GM19035 (cell line): Measurements from ENCODE around the gene OAS3.

ENCODE experiments used
- ATAC-seq: cut with Tn5 transposase; IDR thresholded peaks from one replicate; pipeline ENCODE4 v1.9.1; 2021; ENCODE audit not compliant: unreplicated experiment

Gene OAS3

DNA sequence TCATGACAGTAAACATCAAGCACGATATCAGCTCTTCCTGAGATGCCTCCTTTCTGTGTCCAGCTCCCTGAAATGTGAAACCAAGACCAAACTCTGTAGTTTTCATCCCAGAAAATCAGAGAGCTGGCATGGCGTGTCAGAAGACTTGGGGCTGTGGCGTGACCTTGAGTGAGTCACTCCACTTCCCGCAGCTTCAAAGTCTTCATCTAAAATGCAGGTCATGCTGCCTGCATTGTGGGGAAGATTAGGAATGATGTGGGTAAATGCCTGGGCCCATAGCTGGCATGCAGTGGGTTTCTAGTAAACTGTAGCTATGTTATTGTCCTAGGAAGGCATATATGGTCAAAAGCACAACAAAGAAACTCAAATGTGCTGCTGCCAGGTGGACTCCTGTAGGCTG, 68.9 kb downstream of the OAS3 start:
- ATAC-seq = no peak

DNA sequence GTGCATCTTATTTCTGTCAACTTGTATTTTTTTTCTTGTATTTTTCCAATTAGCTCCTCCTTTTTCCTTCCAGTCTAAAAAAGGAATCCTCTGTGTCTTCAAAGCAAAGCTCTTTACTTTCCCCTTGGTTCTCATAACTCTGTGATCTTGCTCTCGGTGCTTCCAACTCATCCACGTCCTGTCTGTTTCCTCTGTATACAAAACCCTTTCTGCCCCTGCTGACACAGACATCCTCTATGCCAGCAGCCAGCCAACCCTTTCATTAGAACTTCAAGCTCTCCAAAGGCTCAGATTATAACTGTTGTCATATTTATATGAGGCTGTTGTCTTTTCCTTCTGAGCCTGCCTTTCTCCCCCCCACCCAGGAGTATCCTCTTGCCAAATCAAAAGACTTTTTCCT, 72.4 kb downstream of the OAS3 start:
- ATAC-seq = no peak

DNA sequence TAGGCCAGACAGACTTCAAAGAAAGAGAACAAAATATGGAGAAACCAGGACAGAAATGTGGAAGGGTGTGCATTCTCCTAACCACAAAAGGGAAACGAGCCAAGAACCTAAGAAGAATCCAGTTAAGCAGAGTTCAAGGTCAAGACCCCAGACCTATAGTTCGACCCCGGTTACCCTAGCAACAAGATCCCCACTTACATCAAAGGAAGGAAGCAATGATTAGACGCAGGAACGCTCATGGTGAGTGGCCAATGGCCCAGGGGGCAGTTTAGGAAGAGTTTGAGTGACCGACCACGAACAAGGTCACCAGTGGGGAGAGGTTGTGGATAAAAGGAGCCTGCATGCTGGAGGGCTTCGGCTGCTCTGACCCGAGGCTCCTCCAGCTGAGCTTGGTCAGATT, 76.3 kb downstream of the OAS3 start:
- ATAC-seq = no peak

DNA sequence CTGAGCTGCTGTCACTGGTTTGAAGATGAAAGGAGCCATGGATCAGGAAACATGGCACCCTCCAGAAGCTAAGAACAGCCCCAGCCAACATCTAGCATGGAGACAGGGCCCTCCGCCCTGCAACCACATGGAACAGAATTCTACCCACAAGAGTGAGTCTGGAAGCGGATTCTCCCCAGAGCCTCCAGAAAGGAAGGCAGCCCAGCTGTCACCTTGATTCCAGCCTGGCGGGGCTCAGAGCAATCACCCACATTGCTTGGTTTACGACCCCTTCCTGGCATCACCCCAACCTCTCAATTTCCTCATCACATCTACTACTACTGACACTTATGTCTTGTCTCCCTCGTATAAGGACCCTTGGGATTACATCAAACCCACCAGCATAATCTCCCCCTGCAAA, 78.5 kb downstream of the OAS3 start:
- no peak for ATAC-seq

DNA sequence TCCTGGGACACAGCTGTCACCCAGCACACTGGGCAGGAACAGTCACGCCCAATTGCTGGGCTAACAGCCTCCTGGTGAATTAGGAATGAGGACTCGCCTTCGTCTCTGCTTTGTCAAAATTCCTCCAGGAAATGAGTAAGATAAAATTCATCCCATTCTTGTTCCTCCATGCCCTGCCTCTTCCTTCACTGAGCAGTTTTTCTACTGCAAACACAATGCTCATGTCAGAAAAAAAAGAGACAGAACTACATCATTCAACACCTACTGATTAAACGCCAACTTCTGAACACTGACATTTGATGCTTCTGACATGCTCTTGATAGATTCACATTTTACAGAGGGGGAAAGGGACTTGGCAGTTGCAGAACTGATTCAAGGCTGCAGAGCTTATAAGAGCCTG, 80.8 kb downstream of the OAS3 start:
- ATAC-seq = no peak

DNA sequence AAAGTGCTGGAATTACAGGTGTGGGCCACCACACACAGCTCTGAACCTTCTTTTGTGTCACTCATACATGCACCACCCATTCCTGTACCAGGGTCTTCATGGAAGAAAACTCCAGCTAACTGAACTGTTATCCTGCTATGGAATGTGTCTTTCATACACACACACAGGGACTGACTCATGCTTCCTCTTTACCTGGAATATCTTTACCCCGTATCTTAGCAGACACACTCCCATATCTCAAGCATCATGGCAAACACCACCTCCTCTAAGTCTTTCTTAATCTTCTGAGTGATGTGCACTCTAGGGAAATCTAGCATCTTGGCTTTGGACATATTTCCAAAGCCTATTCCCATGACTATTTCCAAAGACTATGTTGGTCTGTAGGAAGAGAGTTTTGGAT, 83.2 kb downstream of the OAS3 start:
- no peak for ATAC-seq
